Hepatocyte (in vitro differentiated cells): ENCODE results near the gene ARMH4.

Source experiments
- CTCF ChIP-seq: fragments of 200-600 bp; sonication (generic); IDR thresholded peaks from 2 replicates; pipeline ENCODE4 v1.5.1; 2016; ENCODE audit warnings: antibody characterized with exemption, mild to moderate bottlenecking; ENCODE audit not compliant: poor library complexity
- EZH2 ChIP-seq: fragments of 200-600 bp; sonication (generic); IDR thresholded peaks from 2 replicates; pipeline ENCODE4 v1.6.1; 2016; ENCODE audit warnings: antibody characterized with exemption, mild to moderate bottlenecking, borderline replicate concordance

GRCh38 chr14:58071341-58071740 lies 80.7 kb downstream of the ARMH4 start:
- TF ChIP-seq CTCF (no peak), EZH2 (no peak)
